SK-N-SH (cell line): Measurements from ENCODE around the gene ST8SIA4. TPM values are rescaled to one million over a fixed set of nuclear protein-coding genes. Genes with fewer than 3 reads are reported as not detected.

Experiments used
- CTCF ChIA-PET: fragments of 300-600, 350-600 bp; formaldehyde crosslinking; extraction: SDS; loops from one replicate; lab custom pipeline; 2021; lab: Yijun Ruan, JAX
- POLR2A ChIA-PET: fragments of 350-600 bp; sonication (Branson Sonifier 250); formaldehyde crosslinking; extraction: SDS; loops from one replicate; lab custom pipeline; 2020; ENCODE audit warnings: antibody characterized with exemption, inconsistent platforms; lab: Yijun Ruan, JAX
- DNase-seq: peaks from one replicate; pipeline ENCODE4 v3.0.0; 2012
- H2AFZ ChIP-seq: fragments of 200-600 bp; sonication (generic); 2 replicates; pipeline ENCODE4 v1.8.1; 2016; ENCODE audit warnings: antibody characterized with exemption, mild to moderate bottlenecking, low read depth
- H3F3A ChIP-seq: fragments of 200-600 bp; sonication (generic); replicated peaks from 2 replicates; pipeline ENCODE3; 2016; ENCODE audit warnings: antibody characterized with exemption, mild to moderate bottlenecking; ENCODE audit not compliant: insufficient read depth
- H3K27ac ChIP-seq, 2 experiments: fragments of 200-500 bp in 1 of 2; fragments of 200-600 bp in 1 of 2; sonication (Bioruptor generic) in 1 of 2; sonication (generic), shearing (Covaris generic) in 1 of 2; 2 replicates each; pipeline versions ENCODE4 v1.5.1 to v1.6.1; 2014 to 2016; ENCODE audit warnings: low read depth in 2 of 2, inconsistent platforms in 1 of 2, low read length in 1 of 2, mild to moderate bottlenecking in 1 of 2, mixed read lengths in 1 of 2
- H3K27me3 ChIP-seq: fragments of 200-600 bp; sonication (generic), shearing (Covaris generic); 2 replicates; pipeline ENCODE4 v1.6.1; 2016; ENCODE audit warnings: mixed run types; ENCODE audit not compliant: insufficient read depth
- H3K36me3 ChIP-seq, 2 experiments: fragments of 200-500 bp in 1 of 2; fragments of 200-600 bp in 1 of 2; sonication (Bioruptor generic) in 1 of 2; sonication (generic) in 1 of 2; replicated peaks in 1 of 2; 2 replicates each; pipeline versions ENCODE3 to v1.5.1; 2014 to 2016; ENCODE audit warnings: low read length in 1 of 2, mild to moderate bottlenecking in 1 of 2; ENCODE audit not compliant: insufficient read depth in 2 of 2, control insufficient read depth in 1 of 2
- H3K4me1 ChIP-seq, 2 experiments: fragments of 200-500 bp in 1 of 2; fragments of 200-600 bp in 1 of 2; sonication (Bioruptor generic) in 1 of 2; sonication (generic), shearing (Covaris generic) in 1 of 2; 2 replicates each; pipeline versions ENCODE4 v1.5.1 to v1.6.1; 2014 to 2016; ENCODE audit warnings: low read depth in 1 of 2, low read length in 1 of 2, mixed run types in 1 of 2; ENCODE audit not compliant: insufficient read depth in 2 of 2, control insufficient read depth in 1 of 2
- H3K4me2 ChIP-seq: fragments of 200-600 bp; sonication (generic), shearing (Covaris generic); 2 replicates; pipeline ENCODE4 v1.6.1; 2017; ENCODE audit warnings: mixed run types
- H3K4me3 ChIP-seq, 2 experiments: fragments of 200-500 bp in 1 of 2; fragments of 200-600 bp in 1 of 2; sonication (Bioruptor generic) in 1 of 2; sonication (generic), shearing (Covaris generic) in 1 of 2; 2 replicates each; pipeline versions ENCODE4 v1.5.1 to v1.8.1; 2014 to 2016; ENCODE audit warnings: low read depth in 2 of 2, inconsistent platforms in 1 of 2, low read length in 1 of 2, mild to moderate bottlenecking in 1 of 2, mixed read lengths in 1 of 2, moderate library complexity in 1 of 2
- H3K79me2 ChIP-seq: fragments of 200-600 bp; sonication (generic); 2 replicates; pipeline ENCODE4 v1.8.1; 2017; ENCODE audit warnings: mild to moderate bottlenecking; ENCODE audit not compliant: insufficient read depth
- H3K9ac ChIP-seq: fragments of 200-600 bp; sonication (generic); 2 replicates; pipeline ENCODE4 v1.6.1; 2017; ENCODE audit warnings: mixed run types
- H3K9me2 ChIP-seq: fragments of 200-600 bp; sonication (generic); 2 replicates; pipeline ENCODE4 v1.6.1; 2017; ENCODE audit warnings: mixed run types
- H3K9me3 ChIP-seq: fragments of 200-600 bp; sonication (generic); 2 replicates; pipeline ENCODE4 v1.6.1; 2017; ENCODE audit warnings: mixed run types, mild to moderate bottlenecking, moderate library complexity
- H4K20me1 ChIP-seq: fragments of 200-600 bp; sonication (generic); 2 replicates; pipeline ENCODE4 v1.6.1; 2017; ENCODE audit warnings: mild to moderate bottlenecking, mixed run types; ENCODE audit not compliant: insufficient read depth
- CHD2 ChIP-seq: fragments of 150-350 bp; IDR thresholded peaks from 2 replicates; pipeline ENCODE4 v1.6.1; 2018; ENCODE audit warnings: low read length; ENCODE audit not compliant: partially characterized antibody
- GATA2 ChIP-seq: sonication (generic); formaldehyde crosslinking; IDR thresholded peaks from 2 replicates; pipeline ENCODE4 v1.5.0; 2020; ENCODE audit warnings: mild to moderate bottlenecking, missing genetic modification reagents
- IRF3 ChIP-seq: fragments of 150-350 bp; IDR thresholded peaks from 2 replicates; pipeline ENCODE4 v1.6.1; 2016; ENCODE audit warnings: mild to moderate bottlenecking, low read depth, low read length
- MEF2A ChIP-seq: IDR thresholded peaks from 2 replicates; pipeline ENCODE4 v1.4.0; 2012; ENCODE audit warnings: low read depth, borderline replicate concordance
- MXI1 ChIP-seq: IDR thresholded peaks from 2 replicates; pipeline ENCODE4 v1.6.1; 2012; ENCODE audit warnings: mild to moderate bottlenecking, low read depth, low read length, improper control_type of control experiment
- NFIC ChIP-seq: IDR thresholded peaks from 2 replicates; pipeline ENCODE4 v1.4.0; 2012; ENCODE audit warnings: borderline replicate concordance
- NRF1 ChIP-seq: IDR thresholded peaks from 2 replicates; pipeline ENCODE4 v1.6.1; 2012; ENCODE audit warnings: low read depth, mild to moderate bottlenecking, low read length
- REST ChIP-seq: IDR thresholded peaks from 2 replicates; pipeline ENCODE4 v1.6.1; 2012; ENCODE audit warnings: mild to moderate bottlenecking, low read depth, low read length, moderate library complexity
- RXRA ChIP-seq: IDR thresholded peaks from 2 replicates; pipeline ENCODE4 v1.4.0; 2012; ENCODE audit warnings: low read depth, mild to moderate bottlenecking, borderline replicate concordance
- SMC3 ChIP-seq: IDR thresholded peaks from 2 replicates; pipeline ENCODE4 v1.6.1; 2012; ENCODE audit warnings: low read depth, low read length, improper control_type of control experiment
- TAF1 ChIP-seq: IDR thresholded peaks from 2 replicates; pipeline ENCODE4 v1.6.1; 2012; ENCODE audit warnings: low read depth, mild to moderate bottlenecking, low read length, moderate library complexity, borderline replicate concordance
- TCF12 ChIP-seq: IDR thresholded peaks from 2 replicates; pipeline ENCODE4 v1.4.0; 2012
- USF1 ChIP-seq: IDR thresholded peaks from 2 replicates; pipeline ENCODE4 v1.4.0; 2012; ENCODE audit warnings: low read depth, borderline replicate concordance
- USF2 ChIP-seq: fragments of 150-350 bp; IDR thresholded peaks from 2 replicates; pipeline ENCODE4 v1.6.1; 2017; ENCODE audit warnings: antibody characterized with exemption, low read length, low read depth, borderline replicate concordance
- WGBS: methylation state at CpG from one replicate; pipeline ENCODE4 v1.1.6; 2017; ENCODE audit warnings: low lambda C conversion rate; 5-methylcytosine and 5-hydroxymethylcytosine counted together
- polyA plus RNA-seq, 3 experiments: library from polyadenylated mRNA; depleted of rRNA; stranded (reverse); fragments of >200 nt; gene quantifications; 2 replicates each; pipeline ENCODE4 v1.2.3, GENCODE V29; 2012

The ST8SIA4 gene
- polyA plus RNA-seq, 1 of the 3 experiments (the other 2 are of a cell fraction), result 0.02 TPM

- H3K9ac ChIP-seq, result no peak overlapping the region
- H4K20me1 ChIP-seq, result no peaks in the 10 kb centered on the region
- WGBS, result 26% methylated on average over 5 of the region's 5 CpGs
- H3K36me3 ChIP-seq, result no peaks in the 10 kb centered on the region
- no peak overlapping the region for H3K4me2 ChIP-seq
- DNase-seq, result no peak
- H3K79me2 ChIP-seq, result no peaks in the 10 kb centered on the region
- TF ChIP-seq USF1 (no peak), IRF3 (no peak), USF2 (no peak), SMC3 (no peak), TAF1 (no peak), TCF12 (no peak)
- H3F3A ChIP-seq, result no peaks in the 10 kb centered on the region
- no peaks in the 10 kb centered on the region for H3K9me3 ChIP-seq
- H3K9me2 ChIP-seq, result no peaks in the 10 kb centered on the region
- ChIA-PET CTCF (no interaction called here), POLR2A (no interaction called here)
- no peak overlapping the region for H3K27ac ChIP-seq
- no peaks in the 10 kb centered on the region for H3K4me1 ChIP-seq
- no peak overlapping the region for H2AFZ ChIP-seq
- H3K4me3 ChIP-seq, result no peak overlapping the region
- peaks cover 25% of the 10 kb centered on the region for H3K27me3 ChIP-seq
These were observed 4.4 kb downstream of the ST8SIA4 start for GRCh38 chr5:100898504-100899346.

- Histone ChIP-seq H3K27ac (no peak overlapping the region), H3K4me3 (no peak overlapping the region), H4K20me1 (no peaks in the 10 kb centered on the region), H3K27me3 (peaks cover 9% of the 10 kb centered on the region; the same call in 1 of the 2 replicates), H3K4me1 (no peaks in the 10 kb centered on the region), H3F3A (no peaks in the 10 kb centered on the region), H3K9me2 (no peaks in the 10 kb centered on the region), H3K79me2 (no peaks in the 10 kb centered on the region), H3K4me2 (no peak overlapping the region), H3K36me3 (no peaks in the 10 kb centered on the region), H2AFZ (no peak overlapping the region), H3K9me3 (no peaks in the 10 kb centered on the region), H3K9ac (no peak overlapping the region)
- no peak for DNase-seq
- CTCF ChIA-PET, result no interaction called here
- TF ChIP-seq MXI1, result no peak
- no peak for TF ChIP-seq NFIC
- no peak for TF ChIP-seq RXRA
- no peak for TF ChIP-seq GATA2 (CRISPR knock-in tag)
- TF ChIP-seq IRF3, result no peak
- no peak for TF ChIP-seq REST
- no peak for TF ChIP-seq NRF1
- TF ChIP-seq MEF2A, result no peak
- TF ChIP-seq CHD2, result no peak
- POLR2A ChIA-PET, result no interaction called here
- WGBS, result 5% methylated on average over 2 of the region's 2 CpGs
These were observed 7.0 kb downstream of the ST8SIA4 start for GRCh38 chr5:100896054-100896453.
